NCI-H82 treated with DMSO at 0.1 percent for 48 hours (cell line): ENCODE results near the gene TBX3.

Experiments
- DNase-seq: peaks from one replicate; lab custom pipeline; 2025; ENCODE audit not compliant: unreplicated experiment; lab: John Stamatoyannopoulos, UW

Gene TBX3

GRCh38 chr12:114682785-114683708, 928 bp downstream of the TBX3 start:
- no peak for DNase-seq

GRCh38 chr12:114682106-114682784, 1.7 kb downstream of the TBX3 start:
- no peak for DNase-seq

DNA sequence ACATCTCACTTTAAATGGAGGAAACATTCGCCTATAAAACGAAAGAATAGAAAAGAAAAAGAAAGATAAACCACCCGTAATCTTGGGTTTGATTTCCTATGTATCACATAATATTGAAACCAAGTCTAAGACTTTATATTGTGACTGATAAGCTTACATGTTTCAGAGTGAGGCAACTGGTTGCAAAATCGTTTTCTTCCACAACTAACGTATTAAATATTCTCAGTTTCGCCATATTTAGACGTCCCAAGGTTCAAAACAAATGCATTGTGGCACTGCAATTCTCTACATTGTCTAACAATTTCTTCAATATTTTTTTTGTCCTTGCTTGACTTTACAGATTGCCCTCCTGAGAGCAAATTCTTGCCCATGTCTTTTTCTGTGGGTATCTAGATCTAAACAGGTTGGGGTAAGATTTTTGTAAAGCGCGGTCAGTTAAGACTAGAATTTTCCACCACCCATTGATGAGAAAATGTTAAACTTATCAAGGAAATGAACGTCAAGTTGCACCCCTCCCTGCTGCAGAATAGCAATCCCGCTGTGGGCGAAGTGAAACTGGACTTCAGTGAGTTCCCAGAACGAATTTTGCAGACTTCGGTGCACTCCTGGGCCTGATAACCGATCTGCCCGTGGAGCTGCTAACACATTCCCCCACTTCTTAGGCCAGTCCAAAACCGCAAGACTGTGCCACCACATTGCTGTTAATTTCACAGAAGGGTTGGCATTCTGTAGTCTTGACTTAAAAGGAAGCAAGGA, 2.7 kb downstream of the TBX3 start:
- no peak for DNase-seq

DNA sequence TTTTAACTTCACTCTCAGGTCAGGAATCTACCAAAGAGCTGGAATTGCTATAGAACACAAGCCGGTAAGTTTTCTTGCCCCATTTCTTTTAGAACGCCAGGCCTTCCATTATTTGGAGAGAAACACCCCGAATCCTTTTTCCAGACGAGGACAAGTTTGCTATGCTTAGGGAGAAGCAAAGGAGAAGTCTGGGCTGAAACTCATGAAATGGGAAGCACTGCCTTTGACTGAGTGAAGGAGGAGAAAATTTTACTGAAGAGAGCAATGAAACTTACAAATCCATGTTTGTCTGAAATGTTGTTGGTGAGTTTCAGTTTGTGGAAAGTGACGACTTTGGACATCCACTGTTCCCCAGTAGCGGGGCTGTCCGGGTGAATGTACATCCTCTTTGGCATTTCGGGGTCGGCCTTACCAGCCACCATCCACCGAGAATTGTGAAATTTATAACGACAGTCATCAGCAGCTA, 3.3 kb downstream of the TBX3 start:
- no peak for DNase-seq

GRCh38 chr12:114679942-114680341, 4.0 kb downstream of the TBX3 start:
- peak; percentile 60 for DNase-seq

GRCh38 chr12:114679452-114679875, 4.5 kb downstream of the TBX3 start:
- DNase-seq: no peak

DNA sequence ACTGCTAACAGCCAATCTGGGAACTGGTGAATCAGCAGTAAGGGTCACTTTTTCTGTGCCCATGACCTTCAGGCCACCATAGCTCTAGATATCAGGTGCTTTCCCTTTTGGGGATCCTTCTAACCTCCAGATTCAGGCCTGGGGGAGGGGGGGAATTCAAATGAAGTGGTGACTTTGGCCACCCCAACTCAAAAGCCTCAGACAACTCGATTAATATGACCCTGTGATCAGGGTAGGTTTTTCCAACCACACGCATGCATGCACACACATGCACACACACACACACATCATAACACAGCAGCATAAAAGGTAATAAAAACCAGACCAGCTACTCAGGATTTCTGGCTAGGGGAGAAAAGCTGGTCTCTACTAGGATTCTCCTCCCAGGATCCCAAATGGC, 5.3 kb downstream of the TBX3 start:
- no peak for DNase-seq

- no peak for DNase-seq
Measured at GRCh38 chr12:114678028-114678427, 5.9 kb downstream of the TBX3 start.

- DNase-seq: no peak
Measured at GRCh38 chr12:114676142-114676741, 7.7 kb downstream of the TBX3 start.

DNA sequence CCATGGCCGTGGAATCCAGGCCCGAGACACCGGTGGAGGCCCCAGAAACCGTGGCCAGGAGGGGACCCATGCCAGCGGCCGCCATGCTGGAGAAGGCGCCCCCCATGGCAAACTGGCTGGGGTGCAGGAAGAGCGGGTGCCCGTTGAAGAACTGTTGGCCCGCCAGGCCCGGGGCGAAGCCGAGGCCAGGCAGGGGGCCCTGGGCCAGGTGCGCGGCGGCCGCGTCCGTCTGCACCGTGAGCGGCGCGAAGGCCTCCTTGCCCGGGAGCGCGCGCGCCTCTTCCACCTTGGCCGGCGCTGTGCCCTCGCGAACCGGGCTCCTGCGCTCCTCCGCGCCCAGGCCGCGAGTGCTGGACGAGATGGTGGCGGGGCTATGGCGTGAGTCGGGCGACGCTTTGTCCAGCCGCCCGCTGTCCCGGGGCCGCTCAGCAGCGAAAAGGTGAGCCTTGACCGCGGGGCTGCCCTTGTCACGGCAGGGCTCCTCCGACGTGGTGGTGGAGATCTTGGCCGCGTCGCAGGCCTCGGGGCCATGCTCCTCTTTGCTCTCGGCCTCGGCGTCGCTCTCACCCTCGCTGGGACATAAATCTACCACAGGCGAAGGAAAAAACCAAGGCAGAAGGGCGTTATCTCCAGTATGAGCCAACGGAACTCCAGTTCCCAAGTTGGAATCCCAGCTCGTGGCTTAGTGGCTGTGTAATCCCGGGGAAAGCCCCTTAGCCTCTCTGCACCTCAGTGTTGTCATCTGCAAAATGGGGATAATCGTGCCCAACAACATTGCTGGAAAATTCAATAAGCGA, 9.5 kb downstream of the TBX3 start:
- DNase-seq: no peak

- DNase-seq: no peak
Measured at GRCh38 chr12:114673901-114674250, 10.1 kb downstream of the TBX3 start.

- no peak for DNase-seq
Measured at GRCh38 chr12:114673169-114673833, 10.7 kb downstream of the TBX3 start.

DNA sequence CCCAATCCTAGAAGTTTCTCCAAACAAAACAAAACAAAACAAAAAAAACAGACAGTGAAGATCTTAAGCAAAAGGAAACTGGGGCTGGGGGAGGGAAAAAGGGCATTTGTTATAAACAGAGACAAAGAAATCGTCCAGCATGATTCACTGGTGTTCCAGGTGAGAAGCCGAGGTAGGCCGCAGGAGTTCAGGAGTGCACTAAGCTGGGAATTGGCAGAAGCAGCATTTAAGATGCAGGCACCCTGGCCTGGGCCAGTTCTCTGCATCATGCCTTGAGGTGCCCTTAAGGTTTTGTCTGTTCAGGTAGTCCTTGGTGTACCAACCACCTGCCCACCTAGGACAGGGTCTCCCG, 11.2 kb downstream of the TBX3 start:
- DNase-seq: no peak

GRCh38 chr12:114671443-114672411, 12.2 kb downstream of the TBX3 start:
- DNase-seq: no peak

- no peak for DNase-seq
Measured at GRCh38 chr12:114671066-114671442, 12.9 kb downstream of the TBX3 start.

GRCh38 chr12:114670291-114670980, 13.5 kb downstream of the TBX3 start:
- no peak for DNase-seq

DNA sequence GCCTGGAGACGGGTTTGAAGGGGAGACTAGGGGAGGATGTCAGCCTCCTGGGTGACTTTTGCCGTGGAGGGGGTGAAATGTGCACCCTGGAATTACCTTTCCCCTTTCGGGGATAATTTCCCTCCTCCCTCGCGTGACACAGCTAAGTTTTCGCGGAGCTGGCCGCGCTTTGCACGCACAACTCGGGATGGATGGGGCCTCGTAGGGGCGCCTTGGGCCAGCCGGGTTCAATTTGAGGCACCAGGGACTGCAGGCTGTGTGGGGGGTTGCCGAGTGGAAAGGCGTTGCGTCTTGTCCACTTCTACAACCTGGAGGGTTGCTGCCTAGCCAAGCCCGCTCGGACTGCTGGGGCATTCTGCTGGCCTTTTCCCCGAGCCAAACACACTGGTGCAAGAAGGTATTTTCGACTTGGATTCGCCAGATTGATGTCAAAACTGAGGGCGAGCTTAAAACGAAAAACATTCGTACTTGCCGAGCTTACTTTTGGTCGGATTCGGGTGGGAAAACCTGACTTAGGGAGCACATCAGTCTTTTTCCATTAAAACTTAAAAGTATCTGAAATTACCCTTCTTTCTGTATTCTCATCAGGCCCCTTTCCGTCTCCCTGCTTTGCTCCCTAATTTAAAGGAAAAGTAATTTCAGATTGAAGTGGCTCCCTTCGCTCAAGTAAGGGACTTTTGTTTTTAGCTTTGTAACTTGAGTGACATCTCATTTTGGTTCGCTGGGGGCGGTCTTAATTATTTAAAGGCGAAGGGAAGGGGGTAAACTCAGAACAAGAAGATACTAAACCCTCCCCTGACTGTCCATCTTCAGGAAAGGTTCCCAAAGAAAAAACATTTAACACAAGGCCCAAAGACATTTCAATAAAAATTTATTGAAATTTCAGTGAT, 14.3 kb downstream of the TBX3 start:
- DNase-seq: no peak
